NCI-H2227 treated with DMSO at 0.1 percent for 48 hours (cell line): ENCODE measurements around the gene IGSF23.
"Not testable (repeated sequence)": the region's sequence is repeated elsewhere in the genome, so short reads cannot be mapped to it uniquely, and the experiment has no call there.

Experiments used
- DNase-seq: peaks from one replicate; lab custom pipeline; 2025; lab: John Stamatoyannopoulos, UW

Gene IGSF23

DNA sequence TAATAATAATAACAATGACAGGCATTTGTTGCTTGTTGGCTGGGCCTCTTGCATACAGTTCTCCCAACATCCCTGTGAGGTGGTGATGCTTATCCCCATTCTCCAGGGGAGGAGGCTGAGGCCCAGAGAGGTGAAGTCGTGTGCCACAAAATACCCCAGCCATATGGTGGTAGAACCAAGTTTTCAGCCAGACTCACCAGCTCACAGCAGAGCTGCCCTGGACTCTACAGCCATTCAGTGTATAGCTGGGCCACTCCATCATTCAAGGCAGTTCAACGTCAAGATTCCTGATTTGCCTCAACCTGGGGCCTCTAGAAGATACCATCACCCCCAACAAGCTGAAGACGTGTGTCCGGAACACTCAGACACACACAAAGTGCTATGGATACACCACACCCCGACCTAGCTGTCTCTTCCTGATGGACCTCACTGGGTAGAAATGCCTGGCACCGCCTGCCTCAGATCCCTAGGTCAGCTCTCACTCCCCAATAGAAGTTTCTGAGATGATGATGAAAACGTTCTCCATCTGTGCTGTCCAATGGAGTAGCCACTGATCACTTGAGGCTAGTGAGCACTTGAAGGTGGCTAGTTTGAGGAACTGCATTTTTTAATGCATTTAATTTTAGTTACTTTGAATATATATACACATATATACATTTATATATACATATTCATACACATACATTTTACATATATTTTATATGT lies 53.6 kb downstream of the IGSF23 start:
- DNase-seq = no peak

DNA sequence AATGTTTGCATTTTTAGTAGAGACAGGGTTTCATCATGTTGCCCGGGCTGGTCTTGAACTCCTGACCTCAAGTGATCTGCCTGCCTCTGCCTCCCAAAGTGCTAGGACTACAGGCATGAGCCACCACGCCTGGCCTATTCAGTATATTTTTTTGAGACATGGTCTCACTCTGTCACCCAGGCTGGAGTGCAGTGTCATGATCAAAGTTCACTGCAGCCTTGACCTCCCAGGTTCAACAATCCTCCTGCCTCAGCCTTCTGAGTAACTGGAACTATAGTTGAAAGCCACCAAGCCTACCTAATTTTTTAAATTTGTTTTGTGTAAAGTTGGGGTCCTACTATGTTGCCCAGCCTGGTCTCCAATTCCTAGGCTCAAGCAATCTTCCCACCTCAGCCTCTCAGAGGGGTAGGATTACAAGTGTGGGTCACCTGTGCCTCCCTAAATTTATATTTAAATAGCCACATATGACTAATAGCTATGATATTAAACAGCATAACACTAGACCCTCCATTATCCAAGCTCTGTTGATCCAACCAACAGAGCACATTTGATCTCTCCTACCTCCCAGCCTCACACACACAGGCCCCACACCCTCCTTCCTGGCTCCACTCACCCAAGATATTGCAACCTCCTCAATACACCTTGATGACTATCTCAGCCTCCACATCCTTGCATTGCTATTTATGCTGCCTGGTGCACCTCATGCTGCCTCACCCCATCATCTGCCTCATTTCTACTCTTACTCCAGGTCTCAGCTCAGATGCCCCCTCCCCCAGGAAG lies 55.8 kb downstream of the IGSF23 start:
- no peak for DNase-seq

DNA sequence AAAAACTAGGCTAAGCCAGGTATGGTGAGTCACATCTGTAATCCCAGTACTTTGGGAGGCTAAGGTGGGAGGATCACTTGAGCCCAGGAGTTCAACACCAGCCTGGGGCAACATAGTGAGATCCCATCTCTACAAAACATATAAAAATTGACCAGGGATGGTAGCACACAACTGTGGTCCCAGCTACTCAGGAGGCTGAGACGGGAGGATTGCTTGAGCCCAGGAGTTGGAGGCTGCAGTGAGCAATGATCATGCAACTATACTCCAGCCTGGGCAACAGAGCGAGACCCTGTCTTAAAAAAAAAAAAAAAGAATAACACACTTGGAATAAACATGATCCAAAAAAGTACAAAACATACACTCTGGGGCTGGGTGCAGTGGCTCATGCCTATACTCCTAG lies 56.7 kb downstream of the IGSF23 start:
- not testable (repeated sequence) for DNase-seq

DNA sequence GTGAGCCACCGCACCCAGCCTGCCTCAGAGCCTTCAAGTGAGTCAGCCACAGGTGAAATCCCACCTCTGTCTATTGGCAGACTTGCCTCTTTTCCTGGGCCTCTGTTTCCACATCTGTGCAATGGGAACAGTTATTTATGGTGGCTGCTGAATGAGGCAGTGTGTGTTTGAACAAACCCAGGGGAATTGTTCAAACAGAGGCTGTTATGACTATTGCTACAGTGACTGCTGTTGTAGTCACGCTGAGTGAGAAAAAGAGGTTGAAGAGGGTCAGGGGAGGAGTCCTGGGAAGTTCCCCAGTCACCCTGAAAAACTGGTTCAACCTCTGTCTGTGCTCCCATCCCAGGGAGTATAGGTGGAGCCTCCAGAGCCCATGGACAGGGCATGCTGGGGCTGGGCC lies 58.0 kb downstream of the IGSF23 start, which contains the start of gene CEACAM19:
Gene CEACAM19, plus strand, starts transcription at position 83 of the 400 bp plus-strand sequence. CDS start 450 bp downstream, outside the sequence.
- no peak for DNase-seq

DNA sequence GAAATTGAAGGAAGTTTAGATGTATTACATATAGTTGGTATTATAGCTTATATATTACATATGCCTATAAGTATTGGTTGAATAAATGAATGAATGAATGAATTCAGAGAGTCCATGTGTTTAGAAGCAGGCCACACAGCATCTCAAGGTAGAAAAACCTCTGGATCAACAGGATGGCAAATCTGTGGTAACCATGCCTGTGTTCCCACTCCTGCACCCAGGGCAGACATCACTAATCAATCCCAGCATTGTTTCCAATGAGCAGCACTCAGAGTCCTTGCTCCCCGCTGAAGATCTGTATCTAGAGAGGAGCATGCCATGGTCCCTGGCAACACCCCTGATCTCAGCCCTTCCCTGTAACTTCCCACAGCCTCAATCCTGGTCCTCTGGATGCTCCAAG lies 58.9 kb downstream of the IGSF23 start:
- DNase-seq = no peak

DNA sequence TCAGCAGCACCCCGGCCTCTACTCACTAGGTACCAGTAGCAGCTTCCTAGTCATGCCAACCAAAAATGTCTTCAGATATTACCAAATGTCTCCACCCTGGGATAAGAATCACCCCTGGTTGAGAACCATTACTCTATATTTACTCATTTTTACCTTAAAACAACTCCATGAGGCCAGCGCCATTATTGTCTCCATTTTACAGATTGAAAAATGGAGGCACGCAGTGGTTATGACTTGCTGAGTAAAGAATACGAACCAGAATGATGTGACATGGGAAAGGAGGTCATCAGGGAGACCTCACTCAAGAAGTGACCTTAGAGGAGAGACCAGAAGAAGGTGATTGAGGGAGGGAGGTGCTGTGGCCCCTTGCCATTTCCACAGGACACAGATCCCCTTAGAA lies 60.1 kb downstream of the IGSF23 start:
- DNase-seq = no peak

DNA sequence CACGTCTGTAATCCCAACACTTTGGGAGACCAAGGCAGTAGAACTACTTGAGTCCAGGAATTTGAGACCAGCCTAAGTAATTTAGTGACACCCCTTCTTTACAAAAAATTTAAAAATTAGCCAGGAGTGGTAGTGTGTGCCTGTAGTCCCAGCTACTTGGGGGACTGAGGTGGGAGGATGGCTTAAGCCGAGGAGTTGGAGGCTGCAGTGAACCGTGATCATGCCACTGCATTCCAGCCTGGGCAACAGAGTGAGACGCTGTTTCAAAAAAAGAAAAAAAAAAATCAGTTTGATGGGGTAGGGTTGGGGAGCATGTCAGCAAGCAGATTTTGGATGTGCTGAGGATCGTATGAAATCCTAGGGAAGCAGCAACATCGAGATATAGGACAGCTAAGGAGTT lies 62.2 kb downstream of the IGSF23 start:
- DNase-seq = no peak

DNA sequence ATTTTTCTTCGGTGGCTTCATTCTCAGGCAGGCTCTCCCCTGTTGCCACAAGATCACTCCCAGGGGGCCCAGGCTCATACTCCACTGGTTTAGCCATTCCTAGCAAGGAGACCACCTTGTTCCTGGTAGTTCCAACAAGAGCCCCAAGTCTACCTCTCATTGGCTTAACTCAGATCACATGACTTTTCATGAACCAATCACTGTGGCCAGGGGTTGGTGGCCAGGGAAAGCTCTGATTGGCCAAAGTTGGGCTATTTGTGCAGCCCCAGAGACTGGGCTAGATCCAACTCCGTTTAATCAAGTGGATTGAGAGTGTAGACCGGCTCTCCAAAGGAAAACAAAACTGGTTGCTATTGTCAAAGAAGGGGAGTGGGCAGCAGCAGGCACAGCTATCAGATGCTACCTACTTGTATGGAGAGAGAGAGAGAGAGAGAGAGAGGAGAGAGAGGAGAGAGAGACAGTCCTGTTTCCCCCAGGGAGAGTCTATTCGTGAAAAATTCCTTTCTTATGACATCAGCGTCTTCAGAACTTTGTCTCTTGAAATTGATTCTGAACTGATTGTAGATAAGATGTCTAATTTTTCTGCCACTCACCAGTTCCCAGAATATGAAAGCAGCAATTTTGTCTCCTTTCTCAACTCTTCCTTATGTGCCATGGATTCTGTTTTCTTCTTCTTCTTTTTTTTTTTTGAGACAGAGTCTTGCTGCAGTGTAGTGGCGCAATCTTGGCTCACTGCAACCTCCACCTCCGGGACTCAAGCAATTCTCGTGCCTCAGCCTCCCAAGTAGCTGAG lies 63.9 kb downstream of the IGSF23 start:
- DNase-seq = peak; percentile 17

DNA sequence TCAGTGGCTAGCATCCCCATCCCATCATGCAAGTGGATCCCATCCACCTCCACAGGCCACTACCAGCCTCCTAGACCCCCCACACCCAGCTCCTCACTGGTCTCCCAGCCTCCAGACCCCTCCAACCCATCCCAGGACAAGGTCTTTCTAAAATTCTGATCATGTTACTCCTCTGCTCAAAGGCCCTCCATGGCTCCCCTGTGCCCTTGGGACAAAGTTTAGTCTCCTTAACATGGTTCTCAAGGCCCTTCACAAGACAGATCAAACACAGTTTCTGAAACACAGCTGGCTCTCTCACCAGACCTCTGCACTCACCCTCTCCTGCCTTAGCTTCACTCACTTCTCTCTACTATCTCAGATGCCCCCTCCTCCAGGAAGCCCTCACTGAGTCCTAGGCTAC lies 67.2 kb downstream of the IGSF23 start:
- no peak for DNase-seq

DNA sequence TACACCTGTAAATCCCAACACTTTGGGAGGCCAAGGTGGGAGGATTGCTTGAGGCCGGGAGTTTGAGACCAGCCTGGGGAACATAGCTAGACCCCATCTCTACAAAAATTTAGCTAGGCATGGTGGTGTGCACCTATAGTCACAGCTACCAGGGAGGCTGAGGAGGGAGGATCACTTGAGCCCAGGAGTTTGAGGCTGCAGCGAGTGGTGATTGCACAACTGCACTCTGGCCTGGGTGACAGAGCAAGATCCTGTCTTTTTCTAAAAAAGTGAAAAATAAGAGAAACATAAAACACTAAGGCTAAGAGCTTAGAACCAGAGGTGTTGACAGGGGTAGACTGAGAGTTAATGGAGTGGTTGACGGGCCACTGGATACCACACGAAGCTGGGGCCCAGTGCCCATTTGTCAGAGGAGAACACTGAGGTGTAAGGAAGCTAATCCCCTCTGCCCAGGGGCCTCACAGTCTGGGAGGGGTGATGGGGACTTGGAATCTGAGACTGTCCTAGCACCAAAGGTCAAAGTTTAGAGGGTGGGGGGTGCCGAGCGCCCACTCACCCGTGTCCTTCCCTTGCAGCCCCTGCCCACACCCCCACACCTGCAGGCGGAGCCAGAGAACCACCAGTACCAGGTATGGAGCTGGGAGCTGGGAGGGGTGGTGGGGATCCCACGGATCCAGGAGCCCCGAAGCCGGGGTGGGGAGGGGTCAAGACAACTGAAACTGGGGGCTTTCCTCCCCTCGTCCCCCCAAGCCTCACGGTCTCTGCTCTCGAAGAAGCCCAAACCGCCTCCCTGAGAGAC lies 68.8 kb downstream of the IGSF23 start:
- DNase-seq = no peak

DNA sequence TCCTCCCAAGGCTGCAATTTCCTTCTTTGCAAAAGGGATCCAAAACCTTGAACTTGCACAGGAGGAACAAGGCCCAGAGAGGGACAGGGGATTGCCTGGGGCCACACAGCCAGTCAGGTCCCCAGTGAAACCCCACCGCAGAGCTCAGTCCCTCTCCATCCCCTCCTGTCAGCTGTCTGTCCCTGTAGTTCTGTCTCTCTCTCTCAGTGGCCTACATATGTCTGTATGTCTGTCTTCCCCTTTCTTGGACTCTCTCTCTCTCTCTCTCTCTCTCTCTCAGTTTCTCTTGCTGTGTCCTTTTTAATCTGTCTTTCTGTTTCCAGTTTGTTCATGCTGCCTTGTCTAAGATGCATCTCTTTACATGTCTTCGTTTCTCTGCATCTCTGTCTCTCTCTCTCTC lies 69.4 kb downstream of the IGSF23 start:
- no peak for DNase-seq

DNA sequence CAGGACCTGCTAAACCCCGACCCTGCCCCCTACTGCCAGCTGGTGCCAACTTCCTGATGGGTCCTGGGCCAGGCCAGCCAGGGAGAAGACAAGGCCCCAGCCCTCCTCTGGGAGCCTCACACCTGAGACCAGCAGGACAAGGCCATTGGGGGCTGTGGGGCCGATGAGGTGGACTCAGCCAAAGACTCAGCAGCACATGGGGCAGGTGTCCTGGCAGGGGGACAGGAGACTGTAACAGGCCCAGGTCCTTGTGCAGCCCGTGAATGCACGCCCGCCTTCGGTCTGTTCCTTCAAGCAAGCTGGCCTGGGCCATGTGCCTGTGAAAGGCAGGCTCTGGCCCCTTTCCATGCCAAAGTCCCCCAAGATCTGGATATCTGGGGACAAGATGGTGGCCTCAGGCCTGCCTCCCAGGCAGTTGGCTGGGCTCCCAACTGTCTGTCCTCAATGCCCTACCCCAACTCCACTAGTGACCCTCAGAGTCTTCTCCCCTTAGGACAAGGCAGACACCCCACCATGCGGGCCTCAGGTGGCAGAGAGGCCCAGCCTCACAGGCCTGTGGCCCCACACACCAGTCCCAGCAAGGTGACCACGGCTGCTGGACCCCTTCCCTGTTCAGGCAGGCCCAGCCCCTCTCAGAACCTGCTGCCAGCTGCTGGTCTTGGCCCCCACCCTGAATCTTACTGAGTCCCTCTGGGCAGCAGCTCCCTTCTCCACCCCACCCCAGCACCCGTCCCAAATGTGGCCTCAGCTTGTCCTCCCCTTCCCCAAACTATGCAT lies 70.3 kb downstream of the IGSF23 start:
- no peak for DNase-seq

DNA sequence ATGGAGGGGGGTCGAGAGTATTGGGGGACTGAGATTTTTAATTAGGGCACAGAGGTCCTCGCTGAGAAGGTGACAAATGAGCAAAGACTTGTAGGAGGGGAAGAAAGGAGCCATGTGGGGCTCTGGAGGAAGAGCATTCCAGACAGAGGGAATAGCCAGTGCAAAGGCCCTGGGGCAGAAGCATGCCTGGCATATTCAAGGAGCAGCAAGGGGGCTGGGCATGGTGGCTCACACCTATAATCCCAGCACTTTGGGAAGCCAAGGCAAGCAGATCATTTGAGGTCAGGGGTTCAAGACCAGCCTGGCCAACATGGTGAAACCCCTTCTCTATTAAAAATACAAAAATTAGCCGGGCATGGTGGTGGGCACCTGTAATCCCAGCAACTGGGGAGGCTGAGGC lies 71.0 kb downstream of the IGSF23 start:
- not testable (repeated sequence) for DNase-seq

DNA sequence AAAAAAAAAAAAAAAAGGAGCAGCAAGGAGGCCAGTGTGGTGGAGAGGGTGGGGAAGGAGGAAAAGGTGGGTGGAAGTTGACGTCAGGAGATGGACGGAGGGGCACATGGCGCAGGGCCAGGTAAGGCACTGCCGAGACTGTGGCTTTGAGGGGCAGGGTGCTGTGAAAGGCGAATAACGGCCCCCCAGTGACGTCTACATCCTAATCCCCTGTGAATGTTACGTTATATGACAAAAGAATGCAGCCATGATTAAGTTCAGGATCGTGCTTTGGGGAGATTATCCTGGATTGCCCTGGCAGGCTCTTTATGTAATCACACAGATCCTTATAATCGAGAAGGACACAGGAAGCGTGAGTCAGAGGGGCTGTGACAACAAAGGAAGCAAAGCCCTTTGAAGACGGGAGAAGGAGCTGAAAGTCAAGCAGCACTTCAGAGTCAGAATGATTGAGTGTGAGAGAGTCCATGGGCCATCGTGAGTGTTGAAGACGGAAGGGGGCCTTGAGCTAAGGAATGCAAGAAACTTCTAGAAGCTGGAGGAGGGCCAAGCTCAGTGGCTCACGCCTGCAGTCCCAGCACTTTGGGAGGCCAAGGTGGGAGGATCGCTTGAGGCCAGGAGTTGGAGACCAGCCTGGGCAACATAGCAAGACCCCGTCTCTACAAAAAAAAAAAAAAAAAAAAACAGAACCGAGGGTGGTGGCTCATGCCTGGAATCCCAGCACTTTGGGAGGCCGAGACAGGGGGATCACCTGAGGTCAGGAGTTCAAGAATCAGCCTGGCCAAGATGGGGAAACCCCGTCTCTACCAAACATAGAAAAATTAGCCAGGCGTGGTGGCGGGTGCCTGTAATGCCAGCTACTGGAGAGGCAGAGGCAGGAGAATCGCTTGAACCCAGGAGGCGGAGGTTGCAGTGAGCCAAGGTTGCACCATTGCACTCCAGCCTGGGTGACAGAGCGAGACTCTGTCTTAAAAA lies 71.8 kb downstream of the IGSF23 start:
- peak; percentile 23 for DNase-seq

DNA sequence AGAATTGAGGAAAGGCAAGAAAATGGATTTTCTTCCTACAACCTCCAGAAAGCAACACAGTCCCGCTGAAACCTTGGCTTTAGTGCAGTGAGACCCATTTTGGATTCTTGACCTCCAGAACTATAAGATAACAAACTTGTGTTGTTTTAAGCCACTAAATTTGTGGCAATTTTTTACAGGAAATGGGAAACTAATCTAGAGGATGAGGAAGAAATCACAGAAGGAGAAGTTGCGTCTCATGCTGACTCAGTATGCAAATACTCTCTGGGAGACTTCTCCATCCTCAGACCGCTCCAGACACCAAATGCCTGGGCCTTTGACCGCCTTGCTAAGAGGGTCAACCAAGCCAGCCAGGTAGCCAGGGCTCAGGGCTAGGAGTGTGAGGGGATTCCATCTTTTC lies 72.5 kb downstream of the IGSF23 start:
- DNase-seq = no peak
